GM19239 (cell line): ENCODE data around the gene EML3.
A peak's percentile ranks its signal among the peaks of the same experiment; 100 is the strongest.
"Not testable (repeated sequence)": the region's sequence is repeated elsewhere in the genome, so short reads cannot be mapped to it uniquely, and the experiment has no call there.

Experiments used
- DNase-seq: peaks from one replicate; pipeline ENCODE4 v3.0.0; 2011; ENCODE audit warnings: low spot score; ENCODE audit not compliant: insufficient read length
- FAIRE-seq: peaks from 2 replicates; lab custom pipeline; 2011; peaks lifted over from hg19 to GRCh38; lab: Jason Lieb, UNC

Gene EML3

DNA sequence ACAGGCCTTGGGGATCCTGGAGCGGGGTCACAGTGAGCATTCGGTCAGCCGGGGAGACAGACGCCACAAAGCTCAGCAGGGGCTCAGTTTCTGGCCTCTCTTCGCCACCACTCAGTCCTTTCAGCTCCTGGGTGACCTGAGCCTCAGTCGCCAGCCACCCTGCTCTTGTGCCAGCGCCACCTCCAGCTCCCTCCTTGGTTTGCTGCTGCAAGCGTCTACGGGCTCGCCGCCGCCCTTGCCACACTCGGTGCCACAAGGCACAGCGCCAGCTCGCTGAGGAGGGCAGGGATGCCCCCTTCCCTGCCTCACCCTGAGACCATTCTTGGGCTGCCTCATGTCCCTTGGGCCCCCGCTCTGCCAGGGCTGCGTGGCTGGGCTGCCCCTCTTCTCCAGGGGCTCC lies 37.4 kb downstream of the EML3 start:
- FAIRE-seq (no peak), DNase-seq (no peak)

GRCh38 chr11:62574363-62575071 lies 38.1 kb downstream of the EML3 start:
- peak; percentile 24 for DNase-seq

GRCh38 chr11:62573592-62574362 lies 38.8 kb downstream of the EML3 start, which contains the start of gene EEF1G:
TSS of gene EEF1G (minus strand) at chr11:62573891. CDS start at chr11:62573842, 49 bp downstream.
- FAIRE-seq (peak; percentile 96), DNase-seq (peak; percentile 94)

More at GRCh38 chr11:62574363-62575071, 38.1 kb downstream of the EML3 start:
- FAIRE-seq: peak; percentile 4

GRCh38 chr11:62573006-62573591 lies 39.5 kb downstream of the EML3 start:
- no peak for DNase-seq
- no peak for FAIRE-seq

DNA sequence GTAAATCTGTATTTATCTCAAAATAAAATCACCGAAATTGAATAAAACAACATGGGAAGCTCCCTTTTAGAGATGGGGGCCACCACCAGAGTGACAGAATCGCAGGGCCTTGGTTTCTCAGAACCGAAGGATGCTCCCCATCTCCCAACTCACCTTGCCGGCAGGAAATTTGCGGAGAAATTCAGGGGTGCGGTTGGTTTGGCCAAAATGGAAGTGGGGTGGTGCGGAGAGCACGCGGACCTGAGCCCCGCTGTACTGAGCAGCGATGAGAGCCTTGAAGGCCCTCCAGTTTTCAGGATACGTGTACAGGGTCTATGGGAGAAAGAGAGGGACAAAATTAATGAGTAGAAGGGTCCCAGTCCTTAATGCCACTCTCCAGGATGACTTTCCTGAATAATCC lies 40.1 kb downstream of the EML3 start:
- no peak for DNase-seq
- FAIRE-seq: no peak

GRCh38 chr11:62571493-62571892 lies 41.1 kb downstream of the EML3 start:
- FAIRE-seq, DNase-seq: not testable (repeated sequence)

DNA sequence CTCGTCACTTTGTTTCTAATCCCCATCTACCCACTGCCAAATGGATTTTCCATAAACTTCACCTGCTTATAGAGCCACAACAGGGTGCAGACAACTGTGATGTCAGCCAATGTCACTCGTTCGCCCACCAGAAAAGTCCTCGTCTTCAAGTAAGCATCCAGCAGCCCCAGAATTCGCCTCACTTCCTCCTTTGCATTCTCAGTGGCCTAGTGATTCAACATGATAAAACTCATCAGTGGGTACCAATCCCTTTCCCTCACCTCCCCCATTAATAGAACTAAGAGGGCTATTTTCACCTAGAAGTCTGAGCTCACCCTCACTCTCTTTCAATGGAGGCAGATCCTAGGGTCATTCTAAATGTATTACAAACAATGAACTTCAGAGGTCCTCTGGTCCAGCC lies 41.7 kb downstream of the EML3 start:
- not testable (repeated sequence) for FAIRE-seq, DNase-seq

- FAIRE-seq: no peak
- DNase-seq: no peak
Observed at GRCh38 chr11:62569611-62570010, 43.0 kb downstream of the EML3 start.

DNA sequence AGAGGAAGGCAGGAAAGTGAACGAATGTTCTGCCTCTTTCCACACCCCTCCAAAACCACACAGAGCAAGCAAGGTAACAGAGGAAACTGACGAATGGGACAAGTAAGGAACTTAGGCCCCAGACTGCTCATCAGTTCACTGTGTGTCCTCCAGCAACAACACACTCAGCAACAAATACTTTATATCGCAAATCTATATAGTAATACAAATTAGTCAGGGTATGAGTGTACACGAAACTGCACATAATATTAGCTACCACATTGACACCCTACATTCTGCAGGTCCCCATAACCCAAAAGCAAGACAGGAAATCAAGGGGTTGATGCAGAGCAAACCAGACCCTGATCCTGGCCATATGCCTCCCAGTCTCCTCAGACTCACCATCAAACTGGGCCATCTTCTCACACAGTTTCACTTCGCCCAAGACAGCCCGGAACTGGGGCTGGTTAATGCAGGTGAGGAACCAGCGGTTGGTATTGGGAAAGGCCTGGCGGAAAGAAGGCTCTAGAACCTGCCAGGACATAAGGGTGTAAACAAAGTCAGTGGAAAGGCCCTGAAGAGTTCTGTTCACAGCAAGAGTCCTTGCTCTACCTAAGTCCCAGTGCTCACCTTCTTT lies 45.4 kb downstream of the EML3 start:
- FAIRE-seq: no peak
- no peak for DNase-seq

- no peak for FAIRE-seq
- DNase-seq: no peak
Observed at GRCh38 chr11:62566247-62566646, 46.3 kb downstream of the EML3 start.

DNA sequence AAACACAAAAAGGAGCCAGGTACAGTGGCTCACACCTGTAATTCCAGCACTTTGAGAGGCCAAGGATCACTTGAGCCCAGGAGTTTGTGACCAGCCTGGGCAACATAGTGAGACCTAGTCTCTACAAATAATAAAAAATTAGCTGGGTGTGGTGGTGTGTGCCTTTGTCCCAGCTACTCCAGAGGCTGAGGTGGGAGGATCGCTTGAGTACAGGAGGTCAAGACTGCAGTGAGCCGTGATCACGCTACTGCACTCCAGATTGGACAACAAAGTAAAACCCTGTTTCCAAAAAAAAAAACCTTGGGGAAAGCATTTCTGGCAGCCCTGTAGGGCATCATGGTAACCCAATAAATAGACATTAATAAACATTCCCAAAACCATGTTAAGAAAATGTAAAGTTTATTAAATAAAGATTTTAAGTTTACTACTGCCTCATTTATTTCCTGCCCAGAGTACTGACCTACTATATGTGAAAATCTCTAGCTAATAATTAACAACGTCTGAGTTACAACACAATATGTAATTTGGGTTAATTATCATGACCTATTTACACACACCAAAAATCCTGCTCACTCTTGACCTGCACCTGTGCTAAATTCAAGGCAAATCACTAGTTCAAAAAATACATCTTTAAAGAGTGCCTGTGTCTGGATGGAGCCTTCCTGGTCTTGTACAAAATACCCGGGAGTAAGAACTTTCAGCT lies 47.3 kb downstream of the EML3 start:
- DNase-seq: no peak
- no peak for FAIRE-seq

GRCh38 chr11:62561677-62562230 lies 50.8 kb downstream of the EML3 start:
- DNase-seq, FAIRE-seq: not testable (repeated sequence)

DNA sequence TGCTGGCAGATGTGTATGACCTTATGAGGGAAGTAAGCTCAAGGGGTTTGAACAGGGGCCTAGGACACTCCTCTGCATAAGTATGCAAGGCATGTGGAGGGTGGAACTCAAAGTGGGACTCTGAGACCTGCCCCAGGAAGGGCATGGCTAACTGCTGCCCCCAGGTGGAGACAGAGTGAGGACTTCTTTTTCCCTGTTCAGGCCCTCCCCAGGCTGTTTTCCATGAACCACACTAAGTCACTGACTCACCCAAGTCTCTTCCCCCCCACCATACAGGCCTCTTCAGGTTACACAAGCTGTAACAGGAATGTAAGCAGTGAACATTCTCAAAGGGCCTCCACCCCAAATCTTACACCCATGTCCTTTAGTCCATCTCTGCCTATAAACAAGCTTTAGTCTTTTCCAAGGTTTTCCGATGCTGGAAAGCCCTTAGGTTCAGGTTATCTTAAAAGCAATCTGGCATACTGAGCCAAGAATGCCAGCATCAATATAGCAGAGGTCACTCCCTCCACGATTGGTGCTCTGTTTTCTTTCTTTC lies 51.9 kb downstream of the EML3 start:
- DNase-seq: no peak
- peak; percentile 55 for FAIRE-seq

- FAIRE-seq, DNase-seq: not testable (repeated sequence)
Observed at GRCh38 chr11:62559626-62560025, 52.9 kb downstream of the EML3 start.

DNA sequence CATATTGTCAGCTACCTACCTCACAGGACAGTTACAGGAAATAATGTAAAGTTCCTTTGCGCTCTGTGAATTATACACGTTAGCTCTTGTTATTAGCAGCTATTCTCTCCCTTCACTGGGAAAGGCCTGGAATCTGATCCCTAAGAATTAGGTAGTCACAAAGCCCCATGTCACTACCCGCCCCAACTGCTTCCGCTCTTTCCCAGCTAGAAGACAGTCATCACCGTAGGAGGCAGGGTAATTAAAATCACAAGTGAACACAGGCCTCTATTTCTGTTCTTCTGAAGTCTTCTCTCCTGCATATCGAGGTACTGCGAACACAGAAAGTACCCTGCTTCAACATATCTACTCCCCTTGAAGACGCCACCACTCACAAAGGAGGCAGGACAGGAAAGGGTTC lies 53.4 kb downstream of the EML3 start:
- no peak for DNase-seq
- FAIRE-seq: no peak

DNA sequence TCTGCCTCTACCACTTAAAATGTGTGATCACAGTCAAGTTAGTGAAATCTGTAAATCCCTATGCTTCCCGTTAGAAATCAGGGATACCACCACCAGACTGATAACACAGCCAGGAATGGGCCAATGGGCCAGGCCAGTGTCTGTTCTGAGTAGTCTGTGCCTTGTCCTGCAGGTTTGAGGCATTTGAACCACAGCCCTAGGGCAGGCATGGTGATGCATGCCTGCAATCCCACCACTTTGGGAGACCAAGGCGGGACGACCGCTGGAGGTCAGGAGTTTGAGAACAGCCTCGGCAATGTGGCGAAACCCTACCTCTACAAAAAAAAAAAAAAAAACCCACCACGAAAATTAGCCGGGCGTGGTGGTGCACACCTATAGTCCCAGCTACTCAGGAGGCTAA lies 53.9 kb downstream of the EML3 start:
- no peak for FAIRE-seq
- DNase-seq: no peak

DNA sequence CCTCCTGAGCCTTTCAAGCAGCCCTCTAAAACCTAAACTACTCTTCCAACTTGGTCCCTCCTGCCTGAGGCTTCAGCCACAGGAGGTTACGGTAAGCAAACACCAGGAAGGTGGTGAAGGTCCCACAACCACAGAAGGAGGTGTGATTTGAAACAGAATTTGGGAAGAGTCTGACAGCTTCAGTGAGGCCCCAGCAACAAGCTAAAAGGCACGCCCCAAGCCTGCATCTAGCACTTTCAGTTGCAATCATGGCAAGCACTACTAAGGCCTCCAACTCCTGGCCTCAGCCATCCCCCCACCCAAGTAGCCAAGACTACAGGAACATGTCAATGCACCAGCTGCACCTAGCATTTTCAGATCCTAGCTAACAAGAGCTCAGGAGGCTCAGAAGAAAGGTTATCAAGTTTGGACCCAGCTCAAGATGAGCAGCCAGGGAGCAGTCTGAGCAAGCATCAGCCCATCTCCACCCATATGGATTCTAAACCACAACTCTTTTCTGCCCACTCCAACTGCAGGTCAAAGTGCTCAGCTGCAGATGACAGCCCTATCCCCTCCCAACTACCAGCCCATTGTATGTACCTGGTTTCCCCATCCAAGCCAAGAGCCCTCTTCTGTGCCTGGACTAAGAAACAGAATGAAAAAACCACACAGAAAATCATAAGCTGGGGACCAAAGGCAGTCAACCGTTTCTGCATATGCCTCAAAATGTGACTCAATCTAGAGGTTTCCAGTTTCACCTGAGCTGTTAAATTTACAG lies 55.5 kb downstream of the EML3 start:
- FAIRE-seq: peak; percentile 84

DNA sequence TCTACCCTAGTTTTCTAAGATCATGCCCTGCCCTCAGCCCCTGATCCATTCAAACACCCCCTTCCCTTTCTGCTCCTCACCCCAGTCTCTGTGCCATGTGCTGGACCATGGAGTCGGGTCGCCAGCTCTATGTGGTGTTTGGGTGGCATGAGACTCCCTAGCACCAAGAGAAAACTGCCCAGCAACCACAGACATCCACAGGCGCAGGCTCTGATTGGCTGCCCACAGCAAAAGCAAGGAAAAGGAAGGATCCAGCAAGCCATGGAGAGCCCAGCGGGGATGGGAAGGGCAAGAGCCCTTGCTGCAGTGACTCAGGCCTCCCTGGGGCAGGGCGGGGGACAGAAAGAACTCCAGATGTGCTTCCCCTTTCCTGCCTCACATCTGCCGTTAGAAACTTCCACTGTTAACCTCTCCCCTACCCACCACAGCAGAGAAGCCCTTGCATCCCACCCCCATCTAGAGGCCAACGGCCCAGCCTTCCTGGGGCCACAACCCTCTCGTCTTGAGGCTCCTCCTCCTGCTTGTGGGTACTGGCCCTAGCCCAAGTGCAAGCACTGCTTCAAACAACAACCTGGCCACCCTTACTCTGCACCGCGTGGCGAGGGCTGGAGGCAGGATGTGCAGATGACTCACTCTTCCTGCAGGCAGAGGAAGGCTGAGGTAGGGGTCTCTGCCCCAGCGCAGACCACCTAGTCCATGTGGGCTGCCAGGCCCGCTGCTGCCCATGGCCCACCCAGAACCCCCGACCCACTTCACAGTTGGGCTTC lies 56.3 kb downstream of the EML3 start:
- DNase-seq (no peak), FAIRE-seq (no peak)

More for the DNA sequence above, 55.5 kb downstream of the EML3 start:
- DNase-seq: no peak
